Endodermal cell (in vitro differentiated cells): Measurements from ENCODE around the gene NDUFA13. TPM values are rescaled to one million over a fixed set of nuclear protein-coding genes. Genes with fewer than 3 reads are reported as not detected.

Source experiments
- DNase-seq: peaks from one replicate; pipeline ENCODE4 v3.0.0-alpha.2; 2017
- H3K27ac ChIP-seq: 2 replicates; pipeline ENCODE4 v1.5.1; 2013; ENCODE audit warnings: mild to moderate bottlenecking, low read depth, low read length, moderate library complexity
- H3K27me3 ChIP-seq: 2 replicates; pipeline ENCODE4 v1.6.1; 2013; ENCODE audit warnings: mild to moderate bottlenecking, low read length, moderate library complexity; ENCODE audit not compliant: insufficient read depth, control insufficient read depth, poor library complexity, severe bottlenecking
- H3K36me3 ChIP-seq: 2 replicates; pipeline ENCODE4 v1.7.0; 2013; ENCODE audit warnings: mild to moderate bottlenecking, low read length, moderate library complexity; ENCODE audit not compliant: control insufficient read depth, insufficient read depth
- H3K4me1 ChIP-seq: one replicate; pipeline ENCODE4 v1.7.0; 2013; ENCODE audit warnings: low read length; ENCODE audit not compliant: control insufficient read depth, insufficient read depth
- H3K4me3 ChIP-seq: 2 replicates; pipeline ENCODE4 v1.5.1; 2013; ENCODE audit warnings: mild to moderate bottlenecking, low read length, moderate library complexity
- H3K9ac ChIP-seq: 2 replicates; pipeline ENCODE4 v1.6.1; 2013; ENCODE audit warnings: mild to moderate bottlenecking, low read length, moderate library complexity; ENCODE audit not compliant: poor library complexity, severe bottlenecking; ENCODE audit errors: extremely low read depth
- H3K9me3 ChIP-seq: 2 replicates; pipeline ENCODE4 v1.6.1; 2013; ENCODE audit warnings: mild to moderate bottlenecking, low read length, moderate library complexity; ENCODE audit not compliant: control insufficient read depth
- H3K27ac Mint-ChIP-seq: 2 replicates; pipeline ENCODE4 v1.8.0; 2020; ENCODE audit warnings: mixed read lengths
- H3K27me3 Mint-ChIP-seq: 2 replicates; pipeline ENCODE4 v1.8.0; 2021; ENCODE audit warnings: mild to moderate bottlenecking, mixed read lengths; ENCODE audit not compliant: insufficient read depth
- H3K36me3 Mint-ChIP-seq: 2 replicates; pipeline ENCODE4 v1.8.0; 2020; ENCODE audit warnings: low read depth, mixed read lengths
- H3K4me1 Mint-ChIP-seq: 2 replicates; pipeline ENCODE4 v1.8.0; 2020; ENCODE audit warnings: mixed read lengths
- H3K4me3 Mint-ChIP-seq: 2 replicates; pipeline ENCODE4 v1.8.0; 2020; ENCODE audit warnings: mild to moderate bottlenecking, moderate library complexity, mixed read lengths
- H3K9me3 Mint-ChIP-seq: 2 replicates; pipeline ENCODE4 v1.8.0; 2020; ENCODE audit warnings: mild to moderate bottlenecking, mixed read lengths
- WGBS, 2 experiments: methylation state at CpG; one replicate each; pipeline versions ENCODE4 v1.1.5 to v1.1.7; 2013; ENCODE audit warnings: missing lambda C conversion rate in 2 of 2, mixed read lengths in 1 of 2; ENCODE audit not compliant: insufficient coverage in 1 of 2, insufficient read length in 1 of 2; 5-methylcytosine and 5-hydroxymethylcytosine counted together
- total RNA-seq, 2 donors: library from RNA; stranded (reverse); fragmentation: NEBNext Ultra II Directional in 1 of 2; extraction: Animal tissue kit (Norgen Biotek cat#: 25700) in 1 of 2; gene quantifications; 2 replicates in 1 of 2; 3 replicates in 1 of 2; pipeline ENCODE4 v1.2.1, GENCODE V29; 2021
- TF ChIP-seq, protein P1 (sequence below): fragments of 200-600 bp; sonication (generic); conservative IDR thresholded peaks from 2 replicates; pipeline ENCODE4 v1.5.0; 2021; ENCODE audit warnings: antibody characterized with exemption, mild to moderate bottlenecking

Gene NDUFA13
- total RNA-seq, 2 donors from 2014 or later = 408 to 446 TPM

GRCh38 chr19:19558055-19558454 lies 42.0 kb downstream of the NDUFA13 start:
- no peak overlapping the region for H3K4me3 ChIP-seq
- no peak overlapping the region for H3K9ac ChIP-seq
- TF ChIP-seq, protein P1, sequence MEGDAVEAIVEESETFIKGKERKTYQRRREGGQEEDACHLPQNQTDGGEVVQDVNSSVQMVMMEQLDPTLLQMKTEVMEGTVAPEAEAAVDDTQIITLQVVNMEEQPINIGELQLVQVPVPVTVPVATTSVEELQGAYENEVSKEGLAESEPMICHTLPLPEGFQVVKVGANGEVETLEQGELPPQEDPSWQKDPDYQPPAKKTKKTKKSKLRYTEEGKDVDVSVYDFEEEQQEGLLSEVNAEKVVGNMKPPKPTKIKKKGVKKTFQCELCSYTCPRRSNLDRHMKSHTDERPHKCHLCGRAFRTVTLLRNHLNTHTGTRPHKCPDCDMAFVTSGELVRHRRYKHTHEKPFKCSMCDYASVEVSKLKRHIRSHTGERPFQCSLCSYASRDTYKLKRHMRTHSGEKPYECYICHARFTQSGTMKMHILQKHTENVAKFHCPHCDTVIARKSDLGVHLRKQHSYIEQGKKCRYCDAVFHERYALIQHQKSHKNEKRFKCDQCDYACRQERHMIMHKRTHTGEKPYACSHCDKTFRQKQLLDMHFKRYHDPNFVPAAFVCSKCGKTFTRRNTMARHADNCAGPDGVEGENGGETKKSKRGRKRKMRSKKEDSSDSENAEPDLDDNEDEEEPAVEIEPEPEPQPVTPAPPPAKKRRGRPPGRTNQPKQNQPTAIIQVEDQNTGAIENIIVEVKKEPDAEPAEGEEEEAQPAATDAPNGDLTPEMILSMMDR = no peak
- no peaks in the 10 kb centered on the region for H3K36me3 Mint-ChIP-seq
- 83 to 86% methylated on average over 12 to 15 of the region's 15 CpGs for WGBS, 2 experiments
- H3K36me3 ChIP-seq = no peaks in the 10 kb centered on the region
- no peak for DNase-seq
- no peaks in the 10 kb centered on the region for H3K9me3 Mint-ChIP-seq
- no peaks in the 10 kb centered on the region for H3K4me1 Mint-ChIP-seq
- H3K27ac Mint-ChIP-seq = no peak overlapping the region
- H3K4me3 Mint-ChIP-seq = no peak overlapping the region
- H3K27me3 Mint-ChIP-seq = peaks cover 1% of the 10 kb centered on the region
- H3K9me3 ChIP-seq = no peaks in the 10 kb centered on the region
- H3K27ac ChIP-seq = no peak overlapping the region
- H3K4me1 ChIP-seq = no peaks in the 10 kb centered on the region
- no peaks in the 10 kb centered on the region for H3K27me3 ChIP-seq

GRCh38 chr19:19558636-19559035 lies 42.6 kb downstream of the NDUFA13 start:
- H3K9me3 Mint-ChIP-seq = no peaks in the 10 kb centered on the region
- H3K9me3 ChIP-seq = no peaks in the 10 kb centered on the region
- no peaks in the 10 kb centered on the region for H3K27me3 ChIP-seq
- peaks cover 1% of the 10 kb centered on the region for H3K27me3 Mint-ChIP-seq
- no peaks in the 10 kb centered on the region for H3K4me1 Mint-ChIP-seq
- 94 to 95% methylated on average over 13 to 16 of the region's 16 CpGs for WGBS, 2 experiments
- DNase-seq = no peak
- TF ChIP-seq, protein P1 = no peak
- no peak overlapping the region for H3K4me3 Mint-ChIP-seq
- H3K9ac ChIP-seq = no peak overlapping the region
- no peaks in the 10 kb centered on the region for H3K36me3 Mint-ChIP-seq
- H3K4me1 ChIP-seq = no peaks in the 10 kb centered on the region
- no peak overlapping the region for H3K4me3 ChIP-seq
- no peak overlapping the region for H3K27ac Mint-ChIP-seq
- H3K36me3 ChIP-seq = no peaks in the 10 kb centered on the region
- no peak overlapping the region for H3K27ac ChIP-seq

DNA sequence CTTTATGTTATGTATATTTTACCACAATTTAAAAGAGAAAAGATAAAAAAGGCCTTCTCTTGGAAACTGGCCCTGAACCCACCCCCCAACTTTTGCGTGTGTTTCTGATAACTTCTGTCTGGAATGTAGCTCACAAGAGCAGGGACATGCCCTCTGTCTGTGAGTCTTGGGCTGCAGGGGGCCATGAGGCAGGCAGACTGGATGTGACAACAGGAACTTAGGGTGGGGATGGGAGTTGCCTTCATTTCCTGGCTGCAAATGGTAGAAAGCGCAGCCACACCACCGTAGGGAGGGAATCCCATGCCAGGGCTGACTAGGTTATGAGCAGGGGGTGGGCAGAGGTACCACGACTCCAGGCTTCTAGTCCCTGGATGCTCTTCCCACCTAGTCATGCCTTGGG lies 43.9 kb downstream of the NDUFA13 start:
- H3K36me3 Mint-ChIP-seq = peaks cover 8% of the 10 kb centered on the region
- H3K9me3 Mint-ChIP-seq = no peaks in the 10 kb centered on the region
- no peak overlapping the region for H3K4me3 Mint-ChIP-seq
- Histone ChIP-seq H3K4me1 (no peaks in the 10 kb centered on the region), H3K4me3 (no peak overlapping the region), H3K27me3 (no peaks in the 10 kb centered on the region), H3K9ac (no peak overlapping the region), H3K9me3 (no peaks in the 10 kb centered on the region), H3K27ac (no peak overlapping the region), H3K36me3 (peaks cover 5% of the 10 kb centered on the region)
- WGBS, 2 experiments = 86 to 88% methylated on average over 4 of the region's 4 CpGs
- no peak overlapping the region for H3K27ac Mint-ChIP-seq
- no peaks in the 10 kb centered on the region for H3K27me3 Mint-ChIP-seq
- DNase-seq = no peak
- TF ChIP-seq, protein P1 = no peak
- no peaks in the 10 kb centered on the region for H3K4me1 Mint-ChIP-seq
